Measurements from ENCODE around the gene GOLGA6A.

DNA sequence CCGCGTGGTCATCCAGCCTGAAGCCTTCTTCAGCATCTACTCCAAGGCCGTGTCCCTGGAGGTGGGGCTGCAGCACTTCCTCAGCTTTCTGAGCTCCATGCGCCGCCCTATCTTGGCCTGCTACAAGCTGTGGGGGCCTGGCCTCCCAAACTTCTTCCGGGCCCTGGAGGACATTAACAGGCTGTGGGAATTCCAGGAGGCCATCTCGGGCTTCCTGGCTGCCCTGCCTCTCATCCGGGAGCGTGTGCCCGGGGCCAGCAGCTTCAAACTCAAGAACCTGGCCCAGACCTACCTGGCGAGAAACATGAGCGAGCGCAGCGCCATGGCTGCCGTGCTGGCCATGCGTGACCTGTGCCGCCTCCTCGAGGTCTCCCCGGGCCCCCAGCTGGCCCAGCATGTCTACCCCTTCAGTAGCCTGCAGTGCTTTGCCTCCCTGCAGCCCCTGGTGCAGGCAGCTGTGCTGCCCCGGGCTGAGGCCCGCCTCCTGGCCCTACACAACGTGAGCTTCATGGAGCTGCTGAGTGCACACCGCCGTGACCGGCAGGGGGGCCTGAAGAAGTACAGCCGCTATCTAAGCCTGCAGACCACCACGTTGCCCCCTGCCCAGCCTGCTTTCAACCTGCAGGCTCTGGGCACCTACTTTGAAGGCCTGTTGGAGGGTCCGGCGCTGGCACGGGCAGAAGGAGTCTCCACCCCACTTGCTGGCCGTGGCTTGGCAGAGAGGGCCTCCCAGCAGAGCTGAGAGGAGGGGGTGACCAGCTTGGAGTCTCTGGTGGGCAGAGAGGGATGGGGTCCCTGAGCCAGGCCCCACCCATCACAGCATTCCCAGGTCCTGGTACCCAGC, 37.9 kb downstream of the GOLGA6A start:
- no peak for TF ChIP-seq POLR2A (IDR thresholded peaks at IDR 0.05; ENCODE audit: low read length)
- TF ChIP-seq GATA1 (IDR thresholded peaks at IDR 0.05; ENCODE audit: low read depth, low read length), result no peak

Measured in erythroblast (primary cell).